HG03025 (cell line): ENCODE results near the gene CRIP2.

ENCODE experiments used
- ATAC-seq: cut with Tn5 transposase; IDR thresholded peaks from one replicate; pipeline ENCODE4 v1.9.1; 2021; ENCODE audit warnings: mild to moderate bottlenecking, moderate library complexity; ENCODE audit not compliant: unreplicated experiment, low FRiP score

Gene CRIP2

DNA sequence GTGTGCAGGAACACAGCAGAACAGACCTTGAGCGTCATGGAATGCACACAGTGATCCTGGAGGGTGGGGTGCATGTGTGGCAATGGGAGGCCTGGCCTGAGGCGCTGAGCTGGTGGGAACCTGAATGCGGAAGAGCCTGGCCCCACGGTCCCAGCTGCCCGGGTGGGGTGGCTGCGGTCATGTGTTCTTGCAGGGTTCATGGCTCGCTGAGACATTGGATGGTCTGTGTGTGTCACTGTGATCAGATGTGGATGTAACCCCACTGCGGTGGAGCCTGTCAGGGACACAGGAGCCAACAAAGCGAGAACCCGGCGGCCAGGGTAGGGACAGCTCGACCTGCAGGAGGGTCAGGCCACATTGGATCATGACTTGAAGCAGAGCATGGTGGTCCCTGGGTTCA, 31.8 kb upstream of the CRIP2 start:
- no peak for ATAC-seq

DNA sequence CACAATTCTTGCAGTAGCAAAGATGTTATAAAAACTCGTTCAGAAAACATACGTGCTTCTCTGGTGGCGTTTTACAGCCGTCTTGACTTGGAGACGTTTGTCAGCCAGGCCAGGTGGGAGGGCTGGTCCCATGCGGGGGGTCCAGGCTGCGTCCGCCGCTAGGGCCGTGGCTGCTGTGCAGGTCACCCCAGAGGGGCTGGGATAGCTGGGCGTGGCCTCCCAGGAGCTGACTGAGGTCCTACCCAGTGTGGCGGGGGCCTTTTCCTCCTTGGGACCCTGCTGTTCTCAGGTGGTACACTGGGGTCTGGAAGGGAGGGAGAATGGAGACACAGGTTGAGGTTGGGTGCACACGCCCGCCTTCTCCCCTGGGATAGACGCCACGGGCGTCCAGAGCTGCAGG, 29.8 kb upstream of the CRIP2 start:
- ATAC-seq = no peak

DNA sequence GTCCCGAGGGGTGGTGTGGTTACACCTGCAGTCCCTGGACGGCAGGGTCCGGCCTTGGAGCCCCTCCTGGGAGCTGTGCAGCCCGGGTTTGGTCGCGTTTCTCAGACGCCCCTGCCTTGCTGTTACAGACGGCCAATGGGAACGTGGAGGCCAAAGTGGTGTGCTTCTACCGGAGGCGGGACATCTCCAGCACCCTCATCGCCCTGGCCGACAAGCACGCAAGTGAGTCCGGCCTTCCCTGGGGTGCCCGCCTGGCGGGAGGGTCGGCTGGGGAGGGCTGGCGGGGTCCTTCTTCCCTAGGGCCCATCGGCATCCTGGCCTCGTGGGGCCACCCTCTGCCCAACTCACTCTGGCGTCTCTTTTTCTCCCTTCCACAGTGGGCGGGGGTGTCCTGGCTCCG, 29.3 kb upstream of the CRIP2 start:
- ATAC-seq = no peak

DNA sequence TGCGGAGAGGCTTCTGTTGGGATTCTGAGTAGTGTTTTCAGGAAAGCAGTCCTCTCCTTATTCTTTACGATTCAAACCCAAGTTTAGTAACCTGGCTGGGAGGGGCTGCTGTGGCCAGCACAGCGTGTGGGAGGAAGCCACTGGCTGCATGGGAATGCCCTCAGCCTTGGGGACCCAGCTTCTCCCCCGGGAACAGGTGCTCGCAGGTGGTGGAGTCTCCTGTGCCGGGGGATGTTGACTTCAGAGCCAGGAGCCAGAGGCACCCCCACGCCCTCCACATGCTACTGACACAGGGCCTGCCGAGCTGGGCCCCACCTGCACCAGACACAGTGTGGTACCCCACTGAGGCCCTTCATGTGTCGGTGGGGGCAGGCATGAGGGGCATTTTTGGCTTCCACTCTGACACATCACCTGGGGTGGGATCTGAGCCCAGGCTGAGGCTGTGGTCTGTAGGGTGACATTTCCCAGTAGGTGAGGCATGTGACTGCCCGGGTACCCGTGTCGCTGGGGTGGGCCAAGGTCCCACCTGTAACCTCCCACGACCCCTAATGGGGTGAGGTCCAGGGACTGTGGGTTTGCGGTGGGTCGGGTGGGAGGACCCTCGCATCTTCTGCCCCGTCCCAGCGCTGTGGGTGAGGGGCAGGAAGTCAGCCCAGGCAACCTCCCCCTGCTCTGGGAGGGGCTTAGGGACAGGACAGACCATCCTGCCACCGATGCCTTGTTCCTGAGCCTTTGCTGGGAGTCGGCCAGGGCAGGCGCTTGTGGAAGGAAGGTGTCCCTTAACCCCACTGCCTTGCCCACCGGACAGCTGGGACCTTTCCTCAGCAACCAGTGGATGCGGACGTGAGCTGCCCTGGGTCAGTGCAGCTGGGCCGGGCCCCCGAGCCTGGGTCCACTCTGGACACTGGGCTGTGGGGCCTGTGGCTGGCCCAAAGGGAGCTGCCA, 28.4 kb upstream of the CRIP2 start:
- no peak for ATAC-seq

DNA sequence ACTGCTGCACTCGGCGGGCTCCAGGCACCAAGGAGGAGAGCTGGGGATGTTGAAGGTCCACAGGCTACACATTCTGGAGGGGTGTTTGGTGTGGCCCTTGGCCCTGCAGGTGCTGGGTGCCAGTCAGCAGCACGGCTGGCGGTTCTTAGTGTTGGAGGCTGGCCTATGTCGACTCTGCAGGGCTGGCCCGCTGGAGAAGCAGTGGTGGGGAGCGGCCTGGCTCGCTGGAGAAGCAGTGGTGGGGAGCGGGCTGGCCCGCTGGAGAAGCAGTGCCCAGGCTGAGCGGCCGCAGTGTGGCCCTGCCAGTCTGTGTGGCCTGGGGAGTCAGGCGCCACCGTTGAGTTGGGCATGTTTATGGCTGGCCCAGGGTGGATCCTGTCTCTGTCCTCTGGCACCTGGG, 27.6 kb upstream of the CRIP2 start:
- ATAC-seq = no peak

DNA sequence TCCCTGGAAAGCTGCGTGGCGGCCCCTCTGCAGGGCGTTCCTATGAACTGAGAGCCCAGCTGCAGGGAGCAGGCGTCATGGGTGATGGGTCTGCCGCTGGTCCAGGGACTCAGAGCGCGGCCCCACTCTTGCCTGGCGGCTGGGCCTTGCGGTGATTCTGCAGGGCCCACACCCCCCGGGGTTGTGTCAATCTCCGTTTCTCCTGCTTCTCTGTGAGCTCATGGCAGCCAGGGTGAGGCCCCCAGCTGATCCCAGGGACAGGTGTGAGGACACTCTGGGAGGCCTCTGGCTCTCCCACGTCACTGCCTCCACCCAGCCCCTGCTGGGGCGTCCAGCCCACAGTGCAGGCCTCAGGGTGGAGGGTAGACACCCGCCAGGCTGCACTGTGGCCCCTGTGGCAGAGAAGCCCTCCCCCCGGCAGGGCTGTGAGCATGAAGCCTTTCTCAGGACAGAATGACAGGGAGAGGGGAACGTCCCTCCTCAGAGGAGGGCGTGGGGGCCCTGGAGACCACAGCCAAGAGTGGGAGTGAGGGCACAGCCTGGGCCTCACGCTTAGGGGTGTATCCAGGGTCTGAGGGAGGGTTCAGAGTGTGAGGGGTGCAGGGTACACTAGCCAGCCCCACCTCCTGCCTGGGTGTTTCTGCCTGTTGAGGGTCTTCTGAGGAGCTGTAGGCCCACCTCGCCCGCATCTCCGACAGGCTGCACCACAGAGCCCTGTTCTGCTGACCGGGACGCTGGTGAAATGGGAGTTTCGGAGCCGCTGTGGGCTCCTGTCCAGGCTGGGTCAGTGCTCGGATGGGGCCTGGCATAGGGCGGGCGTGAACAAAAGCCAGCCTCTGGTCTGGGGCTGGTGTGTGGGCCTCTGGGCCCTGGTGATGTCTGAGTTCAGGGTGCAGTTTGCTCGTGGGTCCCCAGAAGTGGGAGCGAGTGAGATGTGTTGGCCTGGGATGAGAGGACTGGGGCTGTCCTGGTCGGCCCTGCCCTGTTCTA, 26.7 kb upstream of the CRIP2 start:
- no peak for ATAC-seq

DNA sequence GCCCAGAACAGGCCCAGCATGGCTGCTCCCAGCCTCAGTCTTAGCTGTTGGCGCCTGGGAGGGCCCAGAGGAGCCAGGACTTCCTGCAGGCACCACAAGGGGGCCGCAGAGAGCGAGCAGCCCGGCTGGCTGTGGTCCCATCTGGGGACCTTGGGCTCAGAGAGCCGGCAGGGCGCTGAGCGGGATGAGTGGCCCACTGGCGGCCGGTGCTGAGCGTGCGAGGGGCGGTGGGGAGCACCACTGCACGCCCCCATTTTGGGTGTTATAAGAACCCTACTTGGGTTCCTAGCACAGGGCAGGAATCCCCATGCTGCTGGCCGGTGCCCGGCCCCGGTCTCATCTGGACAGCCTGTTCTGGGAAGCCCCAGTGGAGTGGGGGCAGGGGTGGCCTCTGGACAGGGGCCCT, 25.9 kb upstream of the CRIP2 start:
- no peak for ATAC-seq

DNA sequence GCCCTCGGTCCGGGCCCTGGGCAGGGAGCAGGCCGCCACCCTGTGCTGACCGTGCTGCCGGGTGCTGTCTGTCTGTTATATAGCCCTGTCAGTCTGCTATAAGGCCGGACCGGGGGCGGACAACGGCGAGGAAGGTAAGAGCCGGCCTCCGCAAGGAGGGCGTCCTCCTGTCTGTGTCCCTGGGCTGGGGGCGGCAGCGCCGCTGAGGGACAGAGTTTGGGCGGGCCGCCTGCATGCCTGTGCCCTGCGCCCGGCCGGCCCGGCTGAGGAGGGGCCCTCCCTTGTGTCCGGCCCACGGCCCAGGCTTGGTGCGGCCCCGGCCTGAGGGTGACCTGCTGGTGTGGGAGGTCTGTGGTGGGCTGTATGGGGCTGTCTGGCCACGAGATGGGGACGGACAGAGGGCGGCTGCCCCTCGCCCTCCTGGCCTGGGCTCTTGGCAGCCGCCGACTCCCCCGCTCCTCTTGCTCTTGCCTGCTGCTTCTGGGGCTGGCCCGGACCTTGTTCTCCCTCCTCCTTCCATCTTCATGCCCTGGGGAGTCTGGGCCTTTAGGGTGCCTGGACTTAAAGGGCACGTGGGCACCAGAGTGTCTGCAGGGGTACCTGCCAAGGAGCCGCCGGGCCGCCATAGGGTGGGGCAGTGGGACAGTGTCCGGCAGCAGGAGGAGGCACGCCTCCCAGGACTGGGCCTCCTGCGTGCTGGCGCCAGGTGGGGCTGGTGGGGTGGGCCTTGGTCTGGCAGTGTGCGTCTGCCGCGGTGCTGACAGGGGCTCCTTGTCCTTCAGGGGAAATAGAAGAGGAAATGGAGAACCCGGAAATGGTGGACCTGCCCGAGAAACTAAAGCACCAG, 25.1 kb upstream of the CRIP2 start:
- ATAC-seq = no peak

DNA sequence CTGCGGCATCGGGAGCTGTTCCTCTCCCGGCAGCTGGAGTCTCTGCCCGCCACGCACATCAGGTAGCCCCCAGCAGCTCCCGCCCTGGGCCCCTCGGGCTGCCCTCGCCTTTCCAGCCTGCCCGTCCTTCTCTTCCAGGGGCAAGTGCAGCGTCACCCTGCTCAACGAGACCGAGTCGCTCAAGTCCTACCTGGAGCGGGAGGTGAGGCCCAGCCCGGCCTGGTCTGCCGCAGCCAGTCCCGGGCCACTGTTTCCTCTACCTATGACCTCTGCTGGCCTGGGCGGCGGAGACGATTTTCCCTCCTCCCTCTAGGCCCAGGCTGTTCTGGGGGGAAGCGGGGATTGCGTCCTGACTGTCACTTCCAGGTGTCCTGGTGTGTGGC, 24.5 kb upstream of the CRIP2 start:
- ATAC-seq = no peak

DNA sequence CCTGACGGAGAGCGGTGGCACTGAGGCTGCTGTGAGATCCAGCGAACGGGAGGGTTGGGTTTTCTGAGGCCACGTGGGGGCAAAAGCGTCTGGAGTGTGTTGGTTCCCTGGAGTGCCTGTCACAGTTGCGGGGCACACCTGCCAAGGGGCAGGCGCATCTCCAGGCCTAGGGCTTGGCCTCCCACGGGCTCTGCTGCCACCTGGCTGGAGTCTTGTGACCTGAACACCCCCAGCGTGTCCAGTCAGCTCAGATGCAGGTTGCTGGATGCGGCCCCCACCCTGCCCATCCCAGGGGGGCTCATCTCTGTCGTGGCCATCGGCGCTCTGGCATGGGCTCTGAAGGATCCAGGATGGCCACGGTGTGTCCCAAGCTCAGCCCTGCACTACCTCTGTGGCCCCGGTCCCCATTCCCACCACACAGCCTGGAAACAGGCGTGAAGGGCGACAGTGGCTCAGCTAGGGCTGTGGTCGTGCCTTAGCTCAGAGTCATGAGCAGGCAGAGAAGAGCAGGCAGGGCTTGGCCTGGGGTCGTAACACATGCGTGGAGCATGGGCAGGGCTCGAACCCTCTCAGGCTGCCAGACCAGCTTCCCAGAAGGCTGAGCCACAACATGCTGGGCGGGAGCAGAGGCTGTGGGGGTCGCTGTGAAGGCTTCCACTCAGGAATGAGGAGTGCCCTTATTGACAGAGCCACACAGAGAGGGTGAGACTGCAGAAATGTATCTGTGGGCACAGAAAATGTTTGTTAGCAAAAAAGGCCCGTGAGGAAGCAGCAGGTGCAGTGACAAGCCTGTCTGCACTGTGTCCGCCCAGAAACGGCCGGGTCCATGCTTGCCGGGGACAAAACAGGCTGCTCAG, 23.5 kb upstream of the CRIP2 start:
- no peak for ATAC-seq

DNA sequence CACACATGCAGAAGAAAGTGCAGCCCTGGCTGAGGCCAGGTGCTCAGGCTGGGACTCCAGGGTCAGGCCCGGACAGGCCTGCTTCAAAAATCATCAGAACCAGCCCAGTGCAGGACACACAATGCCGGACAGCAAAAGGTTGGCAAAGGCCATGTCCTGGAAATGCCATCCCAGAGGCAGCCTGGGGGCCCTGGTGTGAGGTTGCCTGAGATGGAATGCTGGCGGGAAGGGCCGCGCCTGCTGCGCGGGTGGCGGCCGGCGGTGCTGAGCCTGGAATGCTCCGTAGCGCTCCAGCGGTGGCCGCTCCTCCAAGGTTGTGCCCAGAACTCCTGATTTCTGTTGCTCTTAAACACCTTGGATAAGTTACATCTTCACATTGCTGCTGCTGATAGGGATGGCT, 21.7 kb upstream of the CRIP2 start:
- ATAC-seq = no peak

DNA sequence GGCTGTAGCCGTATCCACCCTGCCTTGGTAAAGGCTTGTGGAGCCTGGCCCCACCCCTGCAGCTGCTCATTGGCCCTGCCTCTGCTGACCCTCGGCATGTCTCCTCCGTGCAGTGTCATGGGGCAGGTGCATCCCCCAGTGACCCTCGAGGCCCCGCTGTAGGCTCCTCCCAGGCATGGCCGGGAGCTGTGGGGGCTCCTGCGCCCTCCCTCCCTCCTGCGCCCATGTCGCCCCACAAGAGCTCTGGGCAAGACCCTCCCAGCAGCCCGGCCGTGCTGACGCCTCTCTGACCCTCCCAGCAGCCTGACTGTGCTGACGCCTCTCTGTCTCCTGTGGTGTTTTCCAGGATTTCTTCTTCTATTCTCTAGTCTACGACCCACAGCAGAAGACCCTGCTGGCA, 20.8 kb upstream of the CRIP2 start:
- ATAC-seq = no peak

DNA sequence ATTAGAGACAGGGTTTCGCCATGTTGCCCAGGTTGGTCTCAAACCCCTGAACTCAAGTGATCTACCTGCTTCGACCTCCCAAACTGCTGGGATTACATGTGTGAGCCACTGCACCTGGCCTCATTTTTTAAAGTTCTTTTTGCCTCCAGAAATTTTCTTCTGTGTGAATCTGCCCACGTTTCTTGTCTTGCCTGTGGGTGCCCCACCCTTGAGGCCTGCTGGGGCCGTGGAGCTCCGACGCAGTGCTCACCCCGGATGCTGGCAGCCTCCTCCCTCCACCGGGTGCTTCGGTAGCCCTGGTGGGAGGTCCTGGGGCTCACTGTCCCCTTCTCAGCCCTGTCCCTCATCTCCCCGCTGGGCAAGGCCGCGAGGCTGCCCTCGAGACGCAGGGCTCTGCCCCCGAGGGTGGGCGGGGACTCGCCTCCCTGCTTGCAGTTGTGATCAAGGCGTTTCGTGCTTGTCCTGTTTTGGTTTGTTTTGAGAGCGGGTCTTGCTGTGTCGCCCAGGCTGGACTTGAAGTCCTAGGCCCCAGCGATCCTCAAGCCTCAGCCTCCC, 19.5 kb upstream of the CRIP2 start:
- no peak for ATAC-seq

DNA sequence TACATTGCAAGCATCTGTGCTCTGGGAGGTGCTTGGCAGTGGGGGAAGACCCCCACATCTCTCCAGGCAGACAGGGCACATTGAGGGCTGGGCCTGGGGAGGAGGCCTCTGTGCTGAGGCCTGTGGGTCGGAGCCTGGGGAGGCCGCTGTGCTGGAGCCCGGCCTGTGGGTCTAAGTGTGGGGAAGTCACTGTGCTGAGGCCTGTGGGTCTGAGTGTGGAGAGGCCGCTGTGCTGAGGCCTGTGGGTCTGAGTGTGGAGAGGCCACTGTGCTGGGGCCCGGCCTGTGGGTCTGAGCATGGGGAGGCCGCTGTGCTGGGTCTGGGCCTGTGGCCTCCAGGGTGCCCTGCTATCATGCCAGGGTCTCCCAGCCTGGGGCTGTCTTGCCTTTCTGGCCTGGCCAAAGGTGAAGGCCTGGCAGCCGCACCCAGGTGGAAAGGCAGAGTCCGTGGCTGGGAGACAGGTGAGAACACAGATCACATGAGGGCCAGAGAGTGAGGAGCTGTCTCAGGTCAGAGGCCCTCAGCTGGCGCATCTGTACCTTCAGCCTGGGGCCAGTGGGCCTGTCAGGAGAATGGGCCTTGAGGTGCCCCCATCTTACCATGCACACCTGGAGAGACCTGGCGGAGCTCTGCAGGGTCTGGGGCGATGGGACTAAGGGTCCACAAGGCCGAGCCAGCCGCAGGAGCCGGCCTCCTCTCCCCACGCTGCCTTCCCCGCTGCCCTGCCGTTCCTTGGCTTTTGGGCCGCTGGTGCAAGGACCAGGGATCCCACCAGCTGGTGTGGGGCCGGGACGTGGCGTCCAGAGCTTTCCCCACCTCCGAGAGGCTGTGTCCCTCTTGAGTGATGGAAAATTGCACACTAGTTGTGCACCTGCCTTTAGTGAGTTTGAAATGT, 18.6 kb upstream of the CRIP2 start:
- no peak for ATAC-seq

DNA sequence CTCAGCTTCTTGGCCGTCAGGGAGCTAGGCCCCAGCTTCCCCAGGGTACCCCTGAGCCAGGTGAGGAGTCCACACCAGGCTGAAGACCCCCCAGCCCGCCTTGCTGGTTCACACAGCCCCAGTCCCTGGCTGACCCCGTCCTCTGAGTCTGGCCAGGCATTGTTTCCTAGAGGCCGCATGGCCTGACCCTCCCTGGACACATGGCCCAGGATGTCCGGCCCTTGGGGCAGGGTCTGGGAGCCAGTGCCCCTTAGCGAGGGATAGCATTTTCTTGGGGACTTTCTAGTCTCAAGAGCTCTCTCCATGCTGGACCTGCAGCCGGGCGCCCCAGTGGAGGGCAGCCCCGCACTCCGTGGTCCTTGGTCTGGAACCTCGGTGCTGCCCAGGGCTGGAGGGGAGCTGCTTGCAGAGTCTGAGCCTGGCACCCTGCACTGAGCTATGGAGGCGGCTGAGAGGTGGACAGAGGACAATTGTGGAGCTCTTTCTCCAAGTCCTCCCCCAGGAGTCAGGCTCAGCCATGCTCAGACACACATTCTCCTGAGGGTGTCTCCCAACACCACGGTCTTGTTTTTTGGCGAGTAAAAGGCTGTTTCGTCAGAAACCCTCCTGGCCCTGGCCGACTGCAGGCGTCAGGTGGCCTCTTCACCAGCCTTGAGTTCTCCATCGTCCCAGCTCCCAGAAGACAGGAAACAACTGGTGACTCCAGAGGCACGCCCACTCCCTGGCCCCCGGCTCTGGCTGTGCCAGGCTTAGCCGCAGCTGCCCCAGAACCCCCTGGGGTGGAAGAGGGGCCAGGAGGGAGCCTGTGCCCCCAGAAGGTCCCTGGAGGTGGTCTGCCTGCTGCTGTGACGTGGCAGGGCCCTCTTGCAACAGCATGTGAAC, 17.6 kb upstream of the CRIP2 start:
- ATAC-seq = no peak

DNA sequence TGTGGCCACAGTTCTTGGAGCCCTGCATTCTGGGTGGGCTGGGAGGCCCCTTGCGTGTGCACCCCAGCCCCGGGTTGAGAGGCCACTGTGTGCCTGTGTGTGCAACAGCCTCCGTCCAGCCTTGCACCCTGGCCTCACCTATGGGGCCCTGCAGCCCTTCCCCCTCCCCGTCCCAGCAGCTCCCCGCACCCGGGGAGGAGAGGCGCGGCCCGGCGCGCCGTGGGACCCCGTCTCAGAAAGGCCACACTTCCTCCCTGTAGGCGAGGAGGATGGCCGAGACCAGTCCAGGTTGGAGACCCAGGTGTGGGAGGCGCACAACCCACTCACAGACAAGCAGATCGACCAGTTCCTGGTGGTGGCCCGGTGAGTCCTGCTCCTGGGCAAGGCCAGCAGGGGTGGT, 16.6 kb upstream of the CRIP2 start:
- no peak for ATAC-seq

DNA sequence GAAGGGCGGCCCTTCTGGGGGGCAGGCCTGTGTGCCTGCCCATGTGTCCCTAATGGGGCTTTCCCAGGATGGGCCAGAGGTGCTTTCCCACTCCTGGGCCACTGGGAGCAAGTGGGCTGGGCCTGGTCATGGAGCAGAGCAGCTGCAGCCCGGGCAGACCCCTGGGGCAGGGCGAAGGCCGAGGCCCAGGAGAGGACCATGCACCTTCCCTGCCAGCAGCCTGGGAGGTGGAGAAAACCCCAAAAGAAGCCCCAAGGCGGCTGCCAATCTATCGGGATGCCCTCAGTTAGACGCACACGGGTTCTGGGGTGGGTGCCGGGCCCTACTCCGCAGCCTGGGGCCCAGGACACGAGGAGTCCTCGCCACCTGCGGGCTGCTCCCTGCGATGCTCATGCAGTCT, 16.1 kb upstream of the CRIP2 start:
- ATAC-seq = no peak
